Stimulated activated CD4-positive, alpha-beta T cell treated with anti-CD3 and anti-CD28 coated beads, Interleukin-4, amount 100 ng/mL, for 48 hours (primary cell): Measurements from ENCODE around the gene IGIP.
"Not testable (repeated sequence)": the region's sequence is repeated elsewhere in the genome, so short reads cannot be mapped to it uniquely, and the experiment has no call there.

Source experiments
- DNase-seq, 2 donors: peaks; one replicate each; pipeline ENCODE4 v3.0.0-alpha.2; 2020; ENCODE audit warnings: low read depth in 2 of 2

IGIP gene

GRCh38 chr5:140141241-140141640, 15.5 kb downstream of the IGIP start:
- no peak for DNase-seq

DNA sequence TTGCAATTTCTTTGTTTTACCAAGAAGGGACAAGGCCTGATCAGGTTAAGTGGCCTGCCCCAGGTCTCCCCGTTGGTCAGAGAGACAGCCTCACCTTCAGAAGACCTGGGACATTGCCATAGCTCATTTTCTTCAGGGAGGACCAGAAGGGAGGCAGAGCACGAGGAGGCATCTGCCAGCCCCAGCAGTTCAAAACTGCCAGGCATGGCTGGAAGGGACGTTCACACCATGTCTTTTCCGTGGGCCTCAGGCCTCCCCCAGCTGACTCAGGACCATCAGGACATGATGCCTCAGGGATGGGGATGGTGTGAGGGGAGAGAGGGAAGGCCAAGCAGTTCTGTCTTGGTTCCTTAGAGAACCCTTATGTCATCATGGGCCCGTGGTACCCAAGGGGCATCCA, 16.5 kb downstream of the IGIP start:
- no peak for DNase-seq

DNA sequence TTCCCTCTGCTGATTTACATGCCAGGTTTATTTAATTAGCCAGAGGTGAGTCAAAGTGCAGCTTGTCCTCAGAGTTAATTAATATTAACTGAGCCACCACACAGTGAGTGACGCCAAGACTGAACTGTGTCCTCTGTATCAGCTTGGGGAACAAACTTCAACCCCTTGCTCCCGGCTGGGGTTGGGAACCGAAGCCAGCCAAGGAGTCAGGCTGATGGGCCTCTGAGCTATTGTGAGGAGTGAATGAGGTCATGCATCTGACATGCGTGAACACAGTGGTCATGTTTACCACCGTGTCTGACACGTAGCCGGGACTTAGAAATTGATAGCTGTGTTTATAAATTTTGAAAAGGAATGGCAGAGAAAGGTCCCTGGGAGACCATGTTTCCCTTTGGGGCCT, 17.1 kb downstream of the IGIP start:
- DNase-seq: no peak

- no peak for DNase-seq
Observed at GRCh38 chr5:140143521-140144258, 18.0 kb downstream of the IGIP start.

- DNase-seq: no peak
Observed at GRCh38 chr5:140145256-140145655, 19.5 kb downstream of the IGIP start.

DNA sequence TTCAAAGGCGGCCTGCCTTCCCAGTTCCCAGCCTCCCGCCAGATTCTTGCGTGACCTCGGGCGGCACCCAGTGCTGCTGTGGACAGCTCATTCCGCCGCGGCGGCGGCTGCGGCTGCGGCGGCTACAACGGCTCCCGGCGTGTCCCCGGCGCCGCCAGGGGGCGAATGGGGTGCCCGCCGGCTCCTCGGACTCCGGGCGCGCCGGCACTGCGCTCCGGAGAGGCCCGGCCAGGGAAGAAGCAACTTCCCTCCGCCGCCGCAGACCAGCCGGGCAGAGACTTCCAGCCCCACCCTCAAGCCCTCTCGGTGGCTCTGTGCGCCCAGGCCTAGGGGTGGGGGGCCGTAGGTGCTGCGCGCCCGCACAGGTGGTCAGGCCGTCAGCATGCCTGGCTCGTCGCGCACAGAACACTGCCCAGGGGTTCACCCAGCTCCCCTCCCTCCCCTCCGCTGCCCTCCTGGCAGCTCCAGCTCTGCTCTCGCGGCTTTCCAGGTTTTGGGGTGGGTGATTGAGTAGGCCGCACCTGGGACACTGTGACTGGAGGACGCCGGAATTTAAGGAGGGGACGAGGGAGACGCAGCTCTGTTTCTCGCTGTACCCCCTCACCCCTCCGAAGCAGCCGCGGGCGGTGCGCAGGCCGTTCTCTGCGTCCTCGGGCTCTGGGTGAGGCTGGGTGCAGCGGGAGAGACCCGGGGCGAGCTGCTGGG, 20.2 kb downstream of the IGIP start:
- peak; percentile 49 to 60 for DNase-seq

DNA sequence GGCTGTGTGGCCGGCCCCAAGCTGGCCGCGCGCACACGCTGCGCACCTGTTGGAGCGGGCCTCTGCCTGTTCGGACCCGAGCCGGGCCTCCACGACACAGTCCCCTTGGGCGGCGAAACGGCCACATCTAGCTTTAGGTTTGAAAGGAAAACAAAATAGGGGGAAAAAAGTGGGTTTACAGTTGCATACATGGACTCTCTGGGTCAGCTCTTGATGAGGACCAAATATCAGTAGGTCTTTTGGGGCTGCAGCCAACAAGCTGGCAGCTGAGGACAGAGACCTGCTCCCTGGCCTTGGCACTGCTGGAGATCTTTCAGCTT, 20.7 kb downstream of the IGIP start:
- DNase-seq: no peak

GRCh38 chr5:140147460-140147859, 21.7 kb downstream of the IGIP start:
- DNase-seq: no peak

DNA sequence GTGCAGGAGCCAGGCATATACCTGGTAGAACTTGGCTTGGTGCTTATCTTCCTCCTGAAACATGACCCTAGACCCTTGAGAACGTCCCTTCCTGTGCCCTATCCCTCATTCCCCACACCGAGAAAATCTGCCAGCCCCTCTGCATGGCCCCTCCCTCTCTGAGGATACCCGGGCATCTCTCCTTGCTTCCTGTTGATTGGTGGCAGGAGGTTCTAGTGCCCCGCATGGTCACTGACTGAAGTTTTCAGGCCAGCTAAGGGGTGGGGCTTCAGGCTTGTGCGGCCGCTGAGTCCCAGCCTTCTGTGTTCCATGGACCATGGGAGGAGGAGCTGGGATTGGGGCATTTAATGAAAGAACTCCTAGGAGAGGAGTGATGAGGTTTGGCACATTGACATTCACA, 22.8 kb downstream of the IGIP start:
- DNase-seq: no peak

DNA sequence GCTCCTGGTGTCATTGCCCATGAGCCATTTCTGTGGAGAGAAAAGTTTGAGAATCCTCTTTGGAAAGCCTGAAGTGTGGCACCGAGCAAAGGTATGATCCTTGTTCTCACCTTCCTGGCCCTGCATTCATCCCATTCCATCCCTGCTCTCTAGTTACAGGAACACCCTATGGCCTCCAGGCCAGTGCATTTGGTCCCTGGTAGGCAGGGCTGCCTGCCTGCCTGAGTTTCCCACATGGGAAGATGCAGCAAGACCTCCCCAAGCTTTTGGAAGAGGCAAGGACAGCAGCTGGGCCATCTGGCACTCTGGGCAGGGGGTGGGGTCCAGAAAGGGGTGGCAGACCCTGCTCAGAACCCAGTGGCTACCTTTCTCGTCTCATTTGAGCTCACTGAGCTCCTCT, 24.5 kb downstream of the IGIP start:
- DNase-seq: no peak

DNA sequence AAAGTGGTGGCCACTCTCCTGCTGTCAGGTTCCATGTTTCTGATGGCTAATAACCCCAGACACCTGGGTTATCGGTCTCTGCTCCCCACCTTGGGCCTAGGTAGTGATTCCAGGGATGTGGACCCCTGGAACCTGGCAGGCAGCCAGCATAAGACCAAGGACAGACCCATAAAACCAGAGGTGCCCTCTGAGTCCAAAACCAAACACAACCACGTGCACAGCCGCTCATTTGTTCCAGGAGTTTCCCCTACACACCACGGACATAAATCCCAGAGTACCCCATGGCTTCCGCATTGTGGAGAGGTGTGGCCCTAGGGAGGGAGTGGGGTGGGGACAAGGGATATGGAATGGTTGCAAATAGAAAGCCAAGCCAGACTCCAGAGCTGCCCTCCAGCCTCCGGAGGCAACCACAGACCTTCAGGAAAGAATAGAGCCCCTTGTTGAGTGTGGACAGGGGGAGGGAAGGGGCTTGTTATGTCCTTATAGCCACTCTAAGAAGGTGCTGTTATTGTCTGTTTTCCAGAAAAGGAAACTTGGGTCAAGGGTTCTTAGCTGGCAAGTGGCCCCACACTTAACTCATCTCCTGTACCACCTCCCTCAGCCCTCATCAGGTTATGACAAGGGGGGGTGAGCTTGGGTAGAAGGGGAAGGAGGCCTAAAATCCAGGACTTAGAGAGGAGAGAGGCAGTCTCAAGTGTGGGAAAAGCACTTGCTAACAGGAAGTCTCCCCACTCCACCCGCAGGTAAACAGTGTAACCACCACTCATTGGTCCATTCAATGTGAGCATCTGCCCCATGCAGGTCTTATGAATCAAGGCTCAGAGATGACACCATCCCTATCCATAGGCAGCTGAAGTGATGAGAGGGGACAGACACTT, 25.6 kb downstream of the IGIP start:
- no peak for DNase-seq

DNA sequence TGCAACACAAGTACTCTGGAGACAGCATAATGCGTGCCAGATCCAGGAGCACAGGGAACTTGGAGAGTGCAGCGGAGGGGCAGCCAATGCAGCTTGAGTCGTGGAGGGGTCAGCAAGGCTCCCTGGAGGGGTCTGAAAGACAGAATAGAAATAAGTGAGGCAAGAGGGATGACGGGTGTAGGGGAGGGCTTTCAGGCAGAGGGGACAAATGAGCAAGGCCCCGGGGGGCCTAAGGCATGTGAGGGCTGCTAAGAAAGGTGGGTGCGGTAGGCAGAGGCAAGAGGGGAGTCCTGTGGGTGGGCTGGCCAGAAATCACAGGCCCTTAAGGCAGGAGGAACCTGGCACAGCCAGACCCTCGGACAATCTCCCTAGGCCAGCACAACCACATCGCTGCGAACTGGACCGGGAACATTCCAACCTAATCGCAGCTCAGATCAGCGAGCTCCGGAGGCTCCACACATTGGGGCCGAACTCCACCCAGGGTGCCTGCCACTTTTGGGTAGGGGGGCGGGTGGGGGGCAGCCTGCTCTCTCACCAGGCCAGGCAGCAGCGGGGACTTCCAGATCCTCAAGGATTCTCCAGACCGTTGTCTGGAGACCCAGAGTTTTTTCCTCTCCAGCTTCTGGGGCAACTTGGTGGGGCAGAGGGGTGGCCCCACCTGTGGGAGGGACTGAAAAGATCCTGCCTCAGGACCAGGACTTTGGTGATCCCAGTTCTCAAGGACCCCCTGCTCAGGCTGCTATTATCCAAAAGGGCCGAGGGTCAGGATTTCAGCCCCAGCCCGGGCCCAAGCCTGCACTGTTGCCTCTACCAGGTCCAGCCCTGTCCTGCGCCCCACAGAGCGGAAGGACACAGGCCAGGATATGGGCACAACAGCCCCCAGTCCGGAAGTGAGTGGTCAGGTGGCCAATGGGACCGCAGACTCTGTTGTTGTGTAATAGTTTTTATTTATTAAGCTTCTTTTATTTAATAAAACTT, 26.6 kb downstream of the IGIP start:
- DNase-seq: no peak

DNA sequence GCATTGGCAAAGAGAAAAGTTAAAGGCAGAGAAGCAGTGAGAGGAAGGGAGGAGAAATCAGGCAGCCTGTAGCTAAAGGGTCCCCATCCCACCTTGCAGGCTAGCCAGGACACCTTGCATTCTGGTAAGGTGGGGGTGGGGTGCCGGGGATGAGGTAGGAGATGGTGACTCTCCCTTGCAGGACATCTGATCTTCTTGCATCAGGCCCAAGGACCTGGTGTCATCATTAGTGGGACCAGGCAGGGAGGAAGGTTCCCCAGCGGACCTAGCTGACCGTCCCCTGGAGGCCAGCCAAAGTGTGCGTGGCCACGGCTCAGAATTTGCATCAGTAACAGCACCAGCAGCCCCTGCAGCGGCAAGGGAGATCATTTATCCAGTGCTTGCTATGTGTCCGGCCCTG, 27.5 kb downstream of the IGIP start:
- no peak for DNase-seq

GRCh38 chr5:140153905-140154304, 28.2 kb downstream of the IGIP start:
- DNase-seq: no peak

DNA sequence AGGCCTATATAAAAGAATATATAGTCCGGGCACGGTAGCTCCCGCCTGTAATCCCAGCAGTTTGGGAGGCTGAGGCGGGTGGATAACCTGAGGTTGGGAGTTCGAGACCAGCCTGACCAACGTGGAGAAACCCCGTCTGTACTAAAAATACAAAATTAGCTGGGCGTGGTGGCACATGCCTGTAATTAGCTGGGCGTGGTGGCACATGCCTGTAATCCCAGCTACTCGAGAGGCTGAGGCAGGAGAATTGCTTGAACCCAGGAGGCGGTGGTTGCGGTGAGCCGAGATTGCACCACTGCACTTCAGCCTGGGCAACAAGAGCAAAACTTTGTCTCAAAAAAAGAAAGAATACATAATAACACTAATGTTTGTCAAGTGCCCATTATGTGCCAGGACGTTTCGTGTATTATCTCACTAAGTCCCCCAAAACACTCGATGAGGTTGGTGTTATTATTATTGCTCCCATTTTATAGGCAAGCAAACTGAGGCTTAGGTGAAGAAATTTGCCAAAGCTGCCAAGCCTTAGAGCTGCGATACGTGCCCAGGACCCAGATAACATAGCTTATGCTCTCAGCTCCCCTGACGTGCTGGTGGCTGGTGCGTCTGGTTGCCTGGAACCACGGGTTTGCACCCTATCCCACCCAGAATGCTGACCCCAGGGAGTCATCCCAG, 29.1 kb downstream of the IGIP start:
- DNase-seq: not testable (repeated sequence)

DNA sequence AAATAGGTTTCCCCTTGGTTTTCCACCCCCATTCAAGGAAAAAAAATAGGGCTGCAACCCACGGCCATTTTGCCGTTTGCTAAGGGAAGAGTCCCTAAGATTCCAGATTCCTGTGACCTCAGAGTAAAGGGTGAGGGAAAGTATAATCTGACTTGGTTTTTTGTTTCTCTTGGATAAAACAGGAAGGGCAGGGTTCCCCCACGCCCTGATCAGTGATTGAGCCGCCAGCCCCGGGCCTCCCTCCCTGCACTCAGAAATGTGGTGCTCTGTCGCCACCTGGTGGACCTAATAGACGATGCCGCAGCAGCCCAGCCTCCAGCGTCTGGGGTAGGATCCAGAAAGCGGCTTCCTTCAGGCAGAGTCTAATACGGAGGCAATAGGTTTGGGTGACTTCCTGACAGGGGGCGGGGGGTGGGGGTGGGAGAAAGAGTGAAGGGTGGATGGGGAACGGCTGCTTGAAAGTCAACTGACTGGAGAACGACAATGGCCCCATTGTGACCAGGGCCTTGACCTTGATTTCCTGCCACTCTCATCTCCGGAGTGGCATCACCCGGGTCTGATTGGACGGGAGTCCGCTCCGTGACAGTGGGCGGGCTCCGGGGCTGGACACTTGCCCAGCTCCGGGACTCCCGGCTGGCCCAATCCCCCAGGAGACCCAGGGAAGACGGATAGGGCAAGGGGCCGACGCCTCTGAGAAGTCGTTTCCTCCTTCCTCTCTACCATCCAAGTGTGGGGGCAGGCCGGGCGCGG, 31.5 kb downstream of the IGIP start:
- peak; percentile 81 to 86 for DNase-seq

DNA sequence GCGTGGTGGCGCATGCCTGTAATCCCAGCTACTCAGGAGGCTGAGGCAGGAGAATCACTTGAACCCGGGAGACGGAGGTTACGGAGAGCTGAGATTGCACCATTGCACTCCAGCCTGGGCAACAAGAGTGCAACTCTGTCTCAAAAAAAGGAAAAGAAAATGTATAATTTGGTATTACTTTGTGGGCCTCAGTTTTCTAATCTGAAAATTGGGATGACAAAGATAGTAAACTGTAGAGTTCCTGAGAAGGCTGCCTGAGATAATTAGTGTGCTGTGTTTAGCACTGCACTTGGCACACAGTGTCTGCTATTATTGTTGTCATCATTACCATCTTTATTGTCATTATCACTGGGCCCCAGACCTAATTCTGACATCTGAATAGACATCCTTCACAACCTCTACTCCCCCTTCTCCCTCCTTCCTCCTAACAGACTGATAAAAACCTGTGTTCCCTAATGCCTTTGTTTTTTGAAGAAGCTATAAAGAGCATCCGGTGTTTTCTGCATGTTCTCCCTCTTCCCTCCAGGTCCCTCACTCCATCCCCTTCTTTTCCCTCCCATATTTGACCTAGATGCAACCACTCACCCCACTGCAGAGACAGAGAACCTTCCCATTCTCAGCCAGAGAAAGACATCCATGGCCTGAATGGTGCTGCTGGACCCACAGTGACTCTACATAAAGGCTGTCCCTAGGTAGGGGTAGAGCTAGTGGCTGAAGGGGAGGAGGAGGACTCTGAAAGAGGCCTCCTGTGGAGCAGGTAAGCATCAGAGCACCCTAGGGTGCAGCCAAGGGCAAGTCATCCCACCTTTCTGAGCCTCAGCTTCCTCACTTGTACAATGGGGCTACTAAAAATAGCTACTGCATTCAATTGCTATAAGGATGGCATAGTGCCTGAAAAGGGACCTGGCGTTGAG, 33.5 kb downstream of the IGIP start:
- no peak for DNase-seq

- no peak for DNase-seq
Observed at GRCh38 chr5:140162275-140162674, 36.5 kb downstream of the IGIP start.

DNA sequence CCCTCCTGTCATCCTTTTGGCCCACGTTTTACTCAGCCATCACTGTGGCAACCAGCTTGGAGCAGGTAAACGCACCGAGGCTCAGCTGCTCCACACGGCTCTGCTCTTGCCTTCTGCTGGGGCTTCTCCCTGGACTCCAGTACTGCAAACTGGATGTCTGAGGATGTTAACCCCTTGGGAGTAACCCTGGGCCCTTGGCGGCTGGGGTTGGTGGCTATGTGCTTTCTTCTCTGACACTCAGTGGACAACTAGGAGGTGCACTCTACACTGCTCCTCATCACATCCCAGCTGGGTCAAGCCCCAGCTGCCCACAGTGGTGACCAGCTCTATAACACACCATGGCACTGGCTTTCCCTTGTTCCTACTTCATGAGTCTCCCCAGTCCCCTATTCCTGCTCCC, 37.0 kb downstream of the IGIP start:
- no peak for DNase-seq
